HFF-Myc (cell line): Measurements from ENCODE around the gene NPHP4.
"Not testable (repeated sequence)": the region's sequence is repeated elsewhere in the genome, so short reads cannot be mapped to it uniquely, and the experiment has no call there.

Experiments used
- DNase-seq: peaks from one replicate; pipeline ENCODE4 v3.0.0-alpha.2; 2011; ENCODE audit warnings: low read depth; ENCODE audit errors: extremely low read depth
- H3K4me3 ChIP-seq: replicated peaks from 2 replicates; pipeline ENCODE4 v1.5.1; 2011; ENCODE audit warnings: low read depth, mild to moderate bottlenecking, control low read depth, low read length
- CTCF ChIP-seq: IDR thresholded peaks from 2 replicates; pipeline ENCODE4 v1.5.1; 2012; ENCODE audit warnings: mild to moderate bottlenecking, low read depth, low read length, control low read depth; ENCODE audit errors: missing control alignments

NPHP4 gene

GRCh38 chr1:5854754-5855153, 137.5 kb downstream of the NPHP4 start:
- no peak for TF ChIP-seq CTCF
- DNase-seq: no peak
- no peak overlapping the region for H3K4me3 ChIP-seq

GRCh38 chr1:5853858-5854257, 138.4 kb downstream of the NPHP4 start:
- DNase-seq: not testable (repeated sequence)

GRCh38 chr1:5850503-5850902, 141.7 kb downstream of the NPHP4 start:
- TF ChIP-seq CTCF: no peak
- H3K4me3 ChIP-seq: no peak overlapping the region
- DNase-seq: no peak

More at GRCh38 chr1:5853858-5854257, 138.4 kb downstream of the NPHP4 start:
- not testable (repeated sequence) for H3K4me3 ChIP-seq

- no peak for TF ChIP-seq CTCF
- H3K4me3 ChIP-seq: no peak overlapping the region
- DNase-seq: no peak
These were observed 142.7 kb downstream of the NPHP4 start for GRCh38 chr1:5849550-5849949.

GRCh38 chr1:5847013-5847659, 145.1 kb downstream of the NPHP4 start:
- H3K4me3 ChIP-seq: no peak overlapping the region
- no peak for TF ChIP-seq CTCF
- no peak for DNase-seq

- DNase-seq: no peak
- TF ChIP-seq CTCF: no peak
- H3K4me3 ChIP-seq: no peak overlapping the region
These were observed 146.8 kb downstream of the NPHP4 start for GRCh38 chr1:5845376-5845775.

- no peak overlapping the region for H3K4me3 ChIP-seq
- TF ChIP-seq CTCF: no peak
These were observed 147.8 kb downstream of the NPHP4 start for GRCh38 chr1:5844442-5844841.

More at GRCh38 chr1:5844442-5844841, 147.8 kb downstream of the NPHP4 start:
- DNase-seq: no peak
